HG02943 (cell line): ENCODE data around the gene CAMK2D.

Experiments used
- ATAC-seq: cut with Tn5 transposase; IDR thresholded peaks from one replicate; pipeline ENCODE4 v1.9.1; 2021; ENCODE audit warnings: mild to moderate bottlenecking, low read depth, moderate library complexity; ENCODE audit not compliant: unreplicated experiment

CAMK2D gene

DNA sequence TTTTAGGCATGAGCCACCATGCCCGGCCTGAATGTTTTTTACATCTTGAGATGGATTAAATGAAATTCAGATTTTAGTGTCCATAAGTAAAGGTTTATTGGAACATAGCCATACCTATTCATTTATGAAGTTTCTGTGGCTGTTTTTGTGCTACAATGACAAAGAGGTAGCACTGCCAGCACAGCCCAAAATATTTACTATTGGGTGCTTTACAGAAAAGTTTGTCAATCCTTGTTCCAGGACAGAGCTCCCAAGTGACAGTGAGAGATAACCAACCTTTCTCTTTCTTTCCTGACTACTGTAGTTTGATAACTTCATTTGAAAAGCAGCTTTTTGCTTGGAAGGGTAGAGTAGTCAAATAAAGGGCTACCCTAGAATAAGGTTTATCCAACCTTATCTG is 116.2 kb downstream of the CAMK2D start:
- ATAC-seq, result no peak

DNA sequence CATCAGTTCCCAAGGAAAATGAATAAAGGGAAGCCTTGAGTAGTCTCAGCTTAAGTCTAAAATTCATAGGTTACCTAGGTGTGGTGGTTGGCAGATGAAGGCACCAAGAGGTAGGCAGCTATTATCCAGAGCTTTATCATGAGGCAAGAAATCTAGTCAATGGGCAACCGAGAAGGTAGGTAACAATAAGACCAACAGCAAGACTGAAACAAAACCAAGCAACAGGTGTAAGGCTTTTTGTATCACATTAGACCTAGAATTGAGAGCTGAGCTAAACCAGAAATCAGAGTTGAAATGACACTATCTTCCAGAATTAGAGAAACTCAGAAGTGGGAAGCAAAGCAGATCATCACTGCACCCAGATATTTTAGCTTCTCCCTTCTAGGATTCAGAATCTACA is 117.1 kb downstream of the CAMK2D start:
- ATAC-seq, result no peak

DNA sequence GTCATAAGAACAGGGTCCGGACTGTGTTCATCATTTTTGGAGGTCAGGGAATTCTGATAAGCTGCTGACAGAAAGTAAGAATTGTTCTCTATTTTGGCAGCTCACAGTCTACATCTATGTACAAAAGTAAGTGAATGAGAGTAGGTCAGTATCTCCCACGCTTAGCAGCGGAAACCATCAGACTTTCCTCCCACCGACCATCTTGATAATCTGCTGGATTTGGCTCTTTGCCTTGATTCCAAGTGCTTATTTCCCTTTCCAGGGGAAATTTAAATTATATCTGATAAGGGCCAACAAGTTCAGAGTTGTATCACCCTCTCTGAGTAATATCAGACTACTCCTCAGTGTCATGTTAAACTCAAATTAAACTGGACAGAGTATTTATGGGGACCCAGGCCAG is 118.0 kb downstream of the CAMK2D start:
- ATAC-seq, result no peak

DNA sequence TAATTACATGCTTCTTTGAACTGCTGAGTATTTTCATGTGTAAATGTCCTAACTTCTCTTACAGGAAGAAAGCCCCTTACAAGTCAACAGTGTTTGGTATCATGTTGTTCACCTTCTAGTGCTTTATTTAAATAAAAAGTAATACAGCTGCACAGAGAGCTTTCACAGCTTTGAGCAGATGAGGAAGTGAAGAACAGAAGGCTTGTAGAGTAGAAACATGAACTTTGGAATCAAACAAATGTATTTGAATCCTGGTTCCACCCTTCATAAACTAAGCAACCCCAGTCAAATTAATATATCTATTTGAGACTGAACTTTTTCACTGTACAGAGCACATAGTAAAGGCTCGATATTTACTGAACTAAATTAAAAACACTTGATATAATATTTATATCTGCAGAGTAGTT is 120.5 kb downstream of the CAMK2D start:
- peak; percentile 77 for ATAC-seq

DNA sequence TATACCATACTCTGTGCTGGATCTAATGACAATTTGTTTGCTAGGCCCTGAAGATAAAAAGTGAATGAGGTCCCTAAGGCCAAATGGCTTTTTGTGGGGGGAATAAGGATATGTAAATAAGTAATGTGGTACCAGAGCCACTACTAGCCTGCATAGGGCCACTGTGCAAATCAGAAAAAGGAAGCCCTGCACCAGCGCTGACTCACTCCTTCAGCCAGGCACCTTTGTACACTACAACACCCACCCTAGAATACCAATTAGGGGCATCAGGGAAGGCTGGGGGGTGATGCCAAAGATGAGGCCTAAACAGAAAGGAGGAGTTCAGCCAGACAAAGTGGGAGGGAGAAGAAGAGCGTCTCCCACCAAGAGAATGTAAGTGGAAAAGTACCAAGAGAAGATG is 122.2 kb downstream of the CAMK2D start:
- no peak for ATAC-seq

DNA sequence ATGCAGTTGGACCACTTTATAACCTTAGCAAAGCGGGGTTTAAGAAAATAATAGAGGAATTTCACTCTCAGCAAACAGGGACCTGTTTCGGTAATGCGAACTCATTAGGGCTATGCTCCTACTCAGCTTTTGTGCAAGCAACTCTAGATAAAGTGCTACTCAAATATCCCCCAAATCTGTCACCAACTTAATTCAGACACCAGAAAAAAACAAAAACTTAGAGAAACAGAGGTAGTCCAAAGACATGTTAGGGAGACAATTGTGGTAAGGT is 123.0 kb downstream of the CAMK2D start:
- ATAC-seq, result no peak

DNA sequence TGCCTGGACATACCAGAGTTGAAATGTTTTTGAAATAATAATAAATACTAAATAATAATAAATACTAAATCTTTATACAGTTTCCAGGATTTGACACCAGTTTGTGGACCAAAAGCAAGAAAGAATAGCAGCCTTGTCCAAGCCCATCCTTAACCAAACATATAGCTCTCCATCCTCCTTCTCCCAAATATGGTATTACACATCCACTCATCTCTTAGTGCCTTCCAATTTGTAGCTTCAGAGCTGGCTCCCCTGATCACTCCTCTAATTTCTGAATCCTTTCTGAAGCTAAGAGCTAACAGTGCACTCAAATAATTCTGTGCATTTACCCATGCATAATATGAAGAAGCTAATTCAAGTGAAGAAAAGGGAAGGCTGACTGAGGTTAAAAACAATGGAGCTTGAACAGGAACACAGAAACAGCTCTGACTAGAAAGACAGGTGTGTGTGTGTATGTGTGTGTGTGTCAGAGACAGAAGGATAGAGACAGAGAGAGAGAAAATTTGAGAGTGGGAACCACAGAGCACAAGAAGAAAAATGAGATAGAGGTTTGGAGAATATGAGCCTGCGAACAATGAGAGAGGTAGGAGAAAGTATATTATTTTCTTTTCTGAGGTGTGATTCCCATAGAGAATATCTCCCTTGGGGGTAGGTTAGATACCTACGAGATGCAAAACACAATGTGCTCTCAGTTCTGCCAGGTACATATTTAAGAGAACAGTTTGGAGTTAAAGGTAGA is 123.5 kb downstream of the CAMK2D start:
- ATAC-seq, result no peak

DNA sequence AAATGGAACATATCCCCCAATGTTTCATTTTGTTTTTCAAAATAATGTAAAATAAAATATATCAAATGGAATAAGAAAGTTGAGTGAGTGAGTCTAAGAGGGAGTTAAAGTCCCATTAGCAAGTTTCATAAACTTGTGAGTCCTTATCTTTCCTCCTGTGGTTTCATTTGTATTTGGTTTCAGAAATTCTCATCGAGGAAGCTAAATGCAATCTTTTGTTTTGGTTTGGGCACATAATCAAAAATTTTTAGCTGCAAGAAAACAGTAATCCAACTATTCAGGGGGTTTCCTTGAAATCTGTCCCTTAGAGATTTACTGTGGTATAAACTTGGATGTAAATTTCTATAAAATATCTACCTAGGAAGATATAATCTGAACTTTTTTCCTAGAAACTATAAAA is 124.2 kb downstream of the CAMK2D start:
- ATAC-seq, result no peak

DNA sequence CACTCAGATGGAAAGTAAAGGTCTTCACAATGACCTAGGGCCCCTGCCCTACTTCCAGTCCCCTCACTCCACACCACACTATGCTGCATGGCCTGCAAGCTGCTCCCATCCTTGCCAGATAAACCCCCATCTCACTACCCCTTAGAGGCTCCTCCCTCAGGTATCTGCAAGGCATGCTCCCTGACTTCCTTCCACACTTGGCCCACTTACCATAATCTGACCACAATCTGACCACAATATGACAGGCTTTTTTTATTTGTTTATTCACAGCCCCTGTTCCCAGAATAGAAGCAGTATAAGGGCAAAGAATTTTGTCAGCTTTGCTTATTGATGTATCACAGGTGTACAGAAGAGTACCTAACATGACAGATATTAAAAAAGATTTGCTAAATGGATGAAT is 124.7 kb downstream of the CAMK2D start:
- ATAC-seq, result no peak

DNA sequence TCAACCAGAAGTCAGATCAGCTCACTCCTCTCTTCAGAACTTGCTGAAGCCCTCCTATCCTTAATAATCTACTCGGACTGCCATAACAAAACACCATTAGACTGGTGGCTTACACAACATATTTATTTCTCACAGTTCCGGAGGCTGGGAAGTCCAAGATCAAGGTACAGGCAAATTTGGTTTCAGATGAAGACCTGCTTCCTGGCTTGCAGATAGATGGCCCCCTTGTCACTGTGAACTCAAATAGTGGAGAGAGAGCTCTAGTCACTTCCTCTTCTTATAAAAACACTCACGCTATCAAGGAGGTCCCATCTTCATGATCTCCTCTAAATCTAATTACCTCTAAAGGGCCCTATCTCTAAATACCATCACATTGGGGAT is 125.1 kb downstream of the CAMK2D start:
- ATAC-seq, result peak; percentile 43

DNA sequence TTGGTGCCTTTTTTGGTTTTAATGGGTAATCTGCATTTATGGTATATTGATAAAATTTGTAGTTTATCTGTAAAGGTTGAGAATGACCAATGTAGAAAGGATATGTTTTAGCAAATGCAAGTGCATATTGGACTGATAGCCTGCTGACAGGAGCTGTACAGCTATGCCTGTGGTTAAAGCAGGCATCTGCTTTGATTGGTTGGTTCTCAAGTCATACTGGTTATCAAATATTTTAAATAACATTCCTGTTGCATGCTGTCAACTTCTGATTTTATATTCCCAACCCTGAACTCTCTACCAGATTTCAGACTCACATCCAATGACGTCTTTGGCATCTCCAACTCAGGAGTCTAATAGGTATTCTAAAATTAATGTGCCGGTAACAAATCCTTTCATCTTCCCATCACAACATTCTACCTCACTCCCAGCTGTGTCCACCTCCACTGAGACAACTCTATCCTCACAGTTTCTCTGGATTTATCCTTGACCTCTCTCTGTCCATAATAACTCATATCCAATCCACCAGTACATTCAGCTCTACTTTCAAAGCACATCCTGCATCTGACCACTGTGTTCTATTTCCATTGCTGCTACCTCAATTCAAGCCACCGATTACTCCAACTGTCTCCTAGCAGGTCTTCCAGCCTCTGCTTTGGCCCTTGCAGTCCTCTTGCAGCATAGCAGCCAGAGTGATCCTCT is 125.7 kb downstream of the CAMK2D start:
- ATAC-seq, result no peak

DNA sequence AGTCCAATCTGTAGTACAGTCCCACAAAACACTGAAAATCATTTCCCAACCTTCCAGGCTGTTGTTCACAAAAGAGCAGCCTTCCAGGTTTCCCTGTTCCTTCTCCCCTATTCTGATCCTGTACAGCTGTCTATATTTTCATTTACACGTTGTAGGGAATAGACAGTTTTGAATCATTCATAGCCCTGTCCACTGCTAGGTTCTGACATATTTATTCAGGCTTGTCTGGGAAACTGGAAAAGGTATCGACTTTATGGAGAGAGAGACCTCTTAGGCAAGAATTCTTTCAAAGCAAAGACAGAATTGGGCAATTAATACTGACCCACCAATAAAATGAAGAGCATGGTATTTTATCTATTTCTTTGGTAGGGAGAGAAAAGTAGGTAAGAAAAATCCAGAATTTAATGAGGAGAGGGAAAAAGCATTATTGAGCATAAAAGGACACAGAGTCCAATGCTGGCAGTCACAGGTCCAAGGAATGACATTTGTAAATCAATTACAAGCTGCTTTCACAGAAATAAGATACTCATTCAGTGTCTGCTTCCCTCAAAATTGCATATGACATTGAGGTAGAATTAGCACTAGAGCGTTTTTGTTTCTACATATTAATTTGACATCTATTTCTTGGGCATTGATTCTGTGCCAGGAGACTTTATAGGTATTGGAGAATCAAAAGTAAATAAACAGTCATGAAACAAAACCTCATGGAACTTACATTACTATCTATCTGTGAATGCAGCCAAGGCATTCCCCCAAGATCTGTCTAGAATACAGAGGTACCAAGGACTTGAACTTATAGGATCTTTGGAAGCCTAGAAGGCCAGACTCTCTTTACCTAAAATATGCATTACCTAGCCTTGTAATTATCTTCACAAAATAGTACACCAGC is 127.2 kb downstream of the CAMK2D start:
- ATAC-seq, result no peak

DNA sequence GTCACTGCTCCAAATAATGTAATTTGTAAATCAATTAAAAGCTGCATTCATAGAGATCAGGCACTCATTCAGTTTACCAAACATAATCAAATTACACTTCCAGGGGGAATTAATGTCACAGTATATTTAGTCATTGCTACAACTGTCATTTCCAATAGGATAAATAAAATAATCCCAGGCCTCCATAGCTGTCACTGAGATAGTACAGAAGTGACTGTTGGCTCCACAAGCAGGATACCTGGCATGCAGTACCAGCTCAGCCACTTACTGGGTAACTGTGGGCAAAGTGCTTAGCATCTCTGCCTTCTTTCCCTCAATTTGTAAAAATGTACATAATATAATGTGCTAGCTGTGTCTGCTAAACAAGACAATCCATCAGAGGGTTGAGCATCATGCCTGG is 128.1 kb downstream of the CAMK2D start:
- ATAC-seq, result no peak

DNA sequence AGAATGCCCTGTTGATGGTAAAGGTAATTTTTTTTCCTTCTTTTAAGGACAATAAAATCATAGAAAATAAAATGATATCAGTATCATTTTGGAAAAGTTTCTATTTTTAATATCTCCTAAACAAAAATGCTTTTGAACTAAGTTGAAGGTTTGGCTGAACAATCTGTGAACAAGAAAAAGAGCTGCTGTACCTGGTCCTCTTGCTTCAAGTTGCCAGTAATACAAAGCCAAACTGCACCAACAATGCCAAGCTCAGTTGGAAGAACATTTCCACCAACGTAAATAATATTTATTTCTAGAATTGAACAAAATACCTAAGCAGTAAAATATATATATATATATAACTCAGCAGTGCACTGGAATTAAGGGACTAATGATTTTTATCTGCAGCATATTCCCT is 132.8 kb downstream of the CAMK2D start:
- no peak for ATAC-seq

DNA sequence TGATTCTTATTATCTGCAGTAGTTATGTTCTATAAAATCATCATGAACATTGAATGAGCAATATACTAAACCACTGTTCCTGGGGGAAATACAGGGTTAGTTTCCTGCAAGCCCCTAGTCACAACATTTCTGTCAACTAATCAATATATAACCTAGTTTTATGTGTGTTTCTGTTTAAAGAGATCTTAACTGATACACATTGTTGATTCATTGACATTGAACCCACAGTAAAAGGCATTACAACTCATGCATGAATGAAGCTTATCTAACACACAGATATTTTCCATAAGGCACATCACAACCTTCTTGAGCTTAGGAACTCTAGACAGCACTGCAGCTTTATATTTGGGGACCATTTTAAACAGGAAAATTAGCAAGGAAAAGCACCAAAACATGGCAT is 134.2 kb downstream of the CAMK2D start:
- no peak for ATAC-seq

DNA sequence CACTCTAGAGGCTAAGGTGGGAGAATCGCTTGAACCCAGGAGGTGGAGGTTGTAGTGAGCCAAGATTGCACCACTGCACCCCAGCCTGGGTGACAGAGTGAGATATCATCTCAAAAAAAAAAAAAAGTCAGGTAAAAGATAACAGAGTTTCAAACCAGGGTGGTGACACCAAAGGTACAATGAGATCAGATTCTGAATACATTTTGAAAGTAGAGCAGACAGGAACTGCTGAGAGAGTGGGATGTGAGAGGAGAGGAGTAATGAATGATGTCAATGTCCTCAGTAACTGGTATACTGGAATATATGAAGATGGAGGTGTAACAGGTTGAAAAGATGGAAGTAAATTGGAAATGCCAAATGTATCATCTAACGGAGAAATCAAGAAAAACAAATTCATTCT is 135.6 kb downstream of the CAMK2D start:
- ATAC-seq, result no peak

DNA sequence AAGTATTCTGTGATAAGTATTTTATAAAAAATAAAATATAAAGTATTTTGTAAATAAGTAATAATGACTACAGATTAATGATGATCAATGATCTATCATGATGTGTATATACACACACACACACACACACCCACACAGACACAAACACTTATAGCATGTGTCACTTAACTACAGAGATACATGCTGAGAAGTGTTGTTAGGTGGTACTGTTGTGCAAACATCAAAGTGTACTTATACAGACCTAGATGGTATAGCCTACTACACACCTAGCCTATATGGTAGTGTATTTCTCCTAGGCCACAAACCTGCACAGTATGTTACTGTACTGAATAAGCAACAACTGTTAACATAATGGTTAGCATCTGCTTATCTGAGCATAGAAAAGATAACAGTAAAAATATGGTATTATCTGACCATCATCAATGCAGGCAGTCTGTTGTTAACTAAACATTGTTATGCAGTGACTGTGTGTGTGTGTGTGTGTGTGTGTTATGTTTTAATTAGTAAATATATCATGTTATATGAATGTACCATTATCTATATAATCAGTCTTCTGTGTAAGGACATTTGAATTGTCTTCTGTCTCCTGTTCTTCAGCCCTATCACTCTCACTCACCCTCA is 138.2 kb downstream of the CAMK2D start:
- ATAC-seq, result no peak

DNA sequence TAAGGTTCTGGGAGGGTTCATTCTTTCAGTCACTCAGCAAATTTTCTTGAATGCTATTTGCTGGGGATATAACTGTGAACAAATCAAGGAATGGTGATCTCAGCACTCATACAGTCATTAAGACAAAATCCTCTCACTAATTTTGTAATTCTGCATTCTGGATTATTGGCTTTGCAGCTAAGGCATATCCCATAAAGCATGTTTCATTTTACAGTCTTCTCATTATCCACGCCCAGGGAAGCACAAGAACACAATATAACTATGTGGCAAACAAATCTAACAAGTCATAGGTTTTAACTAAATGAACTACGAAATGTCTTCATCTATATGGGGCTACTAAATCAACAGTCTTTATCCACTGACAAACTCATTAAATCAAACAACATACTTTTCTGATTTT is 139.9 kb downstream of the CAMK2D start:
- ATAC-seq, result no peak

DNA sequence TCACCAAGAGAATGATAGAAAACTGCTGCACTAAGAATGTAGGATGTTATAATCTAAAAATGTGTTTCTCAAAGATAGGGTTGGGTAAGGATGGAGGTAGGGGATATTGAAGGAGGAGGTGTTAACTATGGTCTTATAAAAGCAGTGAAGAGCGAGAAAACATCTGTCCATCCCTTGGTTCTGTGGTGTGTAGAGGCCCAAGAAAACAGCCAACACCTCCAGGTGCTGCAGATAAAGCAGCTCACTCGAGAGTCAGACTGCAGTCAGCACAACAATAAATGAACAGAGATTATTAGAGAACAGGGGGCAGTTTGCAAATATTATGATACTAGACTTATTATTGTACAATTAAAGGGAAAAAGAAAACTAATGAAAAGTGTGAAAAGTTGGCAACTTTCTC is 141.5 kb downstream of the CAMK2D start:
- ATAC-seq, result no peak

DNA sequence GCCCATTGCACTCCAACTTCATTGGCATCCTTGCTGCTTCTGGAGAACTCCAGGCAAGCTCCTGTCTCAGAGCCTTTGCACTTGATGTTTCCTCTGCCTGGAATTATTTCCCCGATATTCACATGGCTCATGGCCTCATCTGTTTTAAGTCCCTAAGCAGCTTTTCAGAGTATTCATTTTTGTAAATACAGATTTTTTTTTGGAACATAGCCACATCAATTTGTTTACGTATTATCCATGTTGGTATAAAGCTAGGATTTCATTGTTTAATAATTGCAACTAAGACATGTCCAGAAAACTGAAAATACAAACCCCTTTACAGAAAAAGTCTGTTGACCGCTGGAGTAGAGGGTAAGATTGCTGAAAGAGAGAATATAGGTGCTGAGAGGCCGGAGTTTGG is 142.0 kb downstream of the CAMK2D start:
- no peak for ATAC-seq

DNA sequence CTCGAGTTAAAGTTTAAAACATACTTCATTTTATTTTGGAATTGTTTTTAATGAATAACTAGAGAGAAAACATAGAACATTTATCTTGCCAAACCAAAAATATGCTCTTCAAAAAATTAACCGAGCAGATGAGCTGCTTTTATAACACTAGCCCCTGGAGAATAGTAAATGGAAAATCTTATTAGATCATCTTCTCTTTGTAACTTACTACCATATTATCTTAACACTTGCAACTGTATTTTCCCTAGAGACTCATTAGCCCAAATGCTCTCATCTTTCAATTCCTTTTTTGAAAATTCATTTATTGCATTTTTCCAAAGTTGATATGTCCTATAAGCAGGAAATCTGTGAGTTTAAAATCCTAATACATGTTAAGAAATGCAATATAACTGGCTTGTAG is 143.3 kb downstream of the CAMK2D start:
- ATAC-seq, result no peak
